Glutamatergic neuron (in vitro differentiated cells): ENCODE measurements around the gene WWOX. TPM values are rescaled to one million over a fixed set of nuclear protein-coding genes. Genes with fewer than 3 reads are reported as not detected.

Experiments used
- DNase-seq: peaks from one replicate; pipeline ENCODE4 v3.0.0; 2022
- H3K27ac Mint-ChIP-seq: one replicate; pipeline ENCODE4 v1.8.0; 2020; ENCODE audit warnings: mild to moderate bottlenecking, mixed read lengths, inconsistent platforms; ENCODE audit not compliant: unreplicated experiment
- H3K27me3 Mint-ChIP-seq: one replicate; pipeline ENCODE4 v1.8.0; 2020; ENCODE audit warnings: mild to moderate bottlenecking, moderate library complexity, mixed read lengths, inconsistent platforms; ENCODE audit not compliant: unreplicated experiment
- H3K36me3 Mint-ChIP-seq: one replicate; pipeline ENCODE4 v1.8.0; 2020; ENCODE audit warnings: mild to moderate bottlenecking, mixed read lengths, inconsistent platforms; ENCODE audit not compliant: unreplicated experiment
- H3K4me1 Mint-ChIP-seq: one replicate; pipeline ENCODE4 v1.8.0; 2020; ENCODE audit warnings: mild to moderate bottlenecking, low read depth, mixed read lengths, inconsistent platforms; ENCODE audit not compliant: unreplicated experiment
- H3K4me3 Mint-ChIP-seq: one replicate; pipeline ENCODE4 v1.8.0; 2020; ENCODE audit warnings: mild to moderate bottlenecking, mixed read lengths, inconsistent platforms; ENCODE audit not compliant: unreplicated experiment
- H3K9me3 Mint-ChIP-seq: one replicate; pipeline ENCODE4 v1.8.0; 2020; ENCODE audit warnings: mild to moderate bottlenecking, moderate library complexity, mixed read lengths, inconsistent platforms; ENCODE audit not compliant: unreplicated experiment
- total RNA-seq: library from RNA; stranded (reverse); fragmentation: NEBNext Ultra II Directional; extraction: Animal tissue kit (Norgen Biotek cat#: 25700); gene quantifications from one replicate; pipeline ENCODE4 v1.2.1, GENCODE V29; 2021; ENCODE audit not compliant: unreplicated experiment
- TF ChIP-seq, protein P1 (sequence below): fragments of 200-600 bp; sonication (generic); IDR thresholded peaks from one replicate; pipeline ENCODE4 v1.5.0; 2021; ENCODE audit not compliant: partially characterized antibody, unreplicated experiment

The WWOX gene
- total RNA-seq, 1 donor from 2014 or later = 10.3 TPM

DNA sequence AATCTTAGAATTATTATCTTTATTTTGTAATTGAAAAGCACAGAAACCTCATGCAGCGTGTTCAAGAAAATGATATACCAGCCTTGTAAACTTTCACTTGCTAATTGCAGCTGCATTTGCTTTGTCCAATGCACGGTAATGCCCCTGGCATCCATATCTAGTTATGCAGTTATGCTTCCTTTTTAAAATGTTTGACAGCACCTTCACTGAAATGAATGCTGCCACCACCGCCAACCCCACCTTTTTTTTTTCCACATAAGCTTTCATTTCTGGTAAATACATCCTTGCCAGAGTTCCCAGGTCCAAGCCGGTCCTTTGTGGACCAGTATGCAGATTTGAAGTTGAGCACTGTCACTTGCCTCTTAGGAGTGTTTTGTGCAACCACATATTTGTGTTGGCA is 338.8 kb downstream of the WWOX start:
- Mint-ChIP-seq H3K36me3 (no peaks in the 10 kb centered on the region), H3K4me1 (no peaks in the 10 kb centered on the region), H3K27me3 (no peaks in the 10 kb centered on the region), H3K9me3 (no peaks in the 10 kb centered on the region), H3K27ac (no peak overlapping the region), H3K4me3 (no peak overlapping the region)
- DNase-seq = no peak
- TF ChIP-seq, protein P1, sequence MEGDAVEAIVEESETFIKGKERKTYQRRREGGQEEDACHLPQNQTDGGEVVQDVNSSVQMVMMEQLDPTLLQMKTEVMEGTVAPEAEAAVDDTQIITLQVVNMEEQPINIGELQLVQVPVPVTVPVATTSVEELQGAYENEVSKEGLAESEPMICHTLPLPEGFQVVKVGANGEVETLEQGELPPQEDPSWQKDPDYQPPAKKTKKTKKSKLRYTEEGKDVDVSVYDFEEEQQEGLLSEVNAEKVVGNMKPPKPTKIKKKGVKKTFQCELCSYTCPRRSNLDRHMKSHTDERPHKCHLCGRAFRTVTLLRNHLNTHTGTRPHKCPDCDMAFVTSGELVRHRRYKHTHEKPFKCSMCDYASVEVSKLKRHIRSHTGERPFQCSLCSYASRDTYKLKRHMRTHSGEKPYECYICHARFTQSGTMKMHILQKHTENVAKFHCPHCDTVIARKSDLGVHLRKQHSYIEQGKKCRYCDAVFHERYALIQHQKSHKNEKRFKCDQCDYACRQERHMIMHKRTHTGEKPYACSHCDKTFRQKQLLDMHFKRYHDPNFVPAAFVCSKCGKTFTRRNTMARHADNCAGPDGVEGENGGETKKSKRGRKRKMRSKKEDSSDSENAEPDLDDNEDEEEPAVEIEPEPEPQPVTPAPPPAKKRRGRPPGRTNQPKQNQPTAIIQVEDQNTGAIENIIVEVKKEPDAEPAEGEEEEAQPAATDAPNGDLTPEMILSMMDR = no peak

DNA sequence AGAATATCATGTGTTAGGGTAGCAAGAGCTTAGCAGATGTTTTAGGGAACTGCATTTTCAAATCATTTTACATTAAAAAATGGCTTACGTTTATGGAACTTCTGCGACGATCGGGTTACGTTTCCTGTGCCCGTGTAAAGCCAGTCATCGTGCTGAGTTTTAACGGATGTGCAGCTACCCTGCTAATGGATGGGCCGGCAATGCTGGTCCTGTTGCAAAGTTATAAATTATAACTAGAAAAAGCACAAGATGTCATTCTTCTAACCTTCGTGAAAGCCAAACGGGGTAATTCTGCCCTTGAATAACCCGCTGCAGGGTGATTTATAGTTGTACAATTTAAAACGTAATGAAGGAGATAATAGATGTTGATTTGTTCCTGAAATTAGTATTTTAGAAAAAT is 339.2 kb downstream of the WWOX start:
- no peaks in the 10 kb centered on the region for H3K36me3 Mint-ChIP-seq
- no peaks in the 10 kb centered on the region for H3K27me3 Mint-ChIP-seq
- no peak overlapping the region for H3K4me3 Mint-ChIP-seq
- H3K9me3 Mint-ChIP-seq = no peaks in the 10 kb centered on the region
- no peak overlapping the region for H3K27ac Mint-ChIP-seq
- TF ChIP-seq, protein P1 = no peak
- no peaks in the 10 kb centered on the region for H3K4me1 Mint-ChIP-seq
- no peak for DNase-seq

DNA sequence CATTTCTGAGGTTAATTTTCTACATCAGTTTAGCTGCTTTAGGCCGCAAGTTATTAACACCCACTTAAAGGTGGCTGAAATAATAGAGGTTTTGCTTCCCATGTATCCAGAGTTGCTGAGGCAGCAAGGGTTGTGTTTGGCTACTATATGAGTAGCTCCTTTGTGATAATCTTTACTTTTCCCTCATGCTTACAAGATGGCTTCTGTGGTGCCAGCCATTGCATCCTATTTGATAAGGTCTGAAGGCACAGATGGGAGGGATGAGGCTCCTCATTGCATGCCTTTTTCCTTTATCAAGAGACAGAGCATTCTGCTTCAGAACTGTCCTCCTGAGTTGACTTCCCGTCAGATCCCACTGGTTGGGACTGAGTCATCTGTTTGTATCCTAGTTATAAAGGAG is 340.2 kb downstream of the WWOX start:
- no peak for DNase-seq
- H3K27ac Mint-ChIP-seq = no peak overlapping the region

DNA sequence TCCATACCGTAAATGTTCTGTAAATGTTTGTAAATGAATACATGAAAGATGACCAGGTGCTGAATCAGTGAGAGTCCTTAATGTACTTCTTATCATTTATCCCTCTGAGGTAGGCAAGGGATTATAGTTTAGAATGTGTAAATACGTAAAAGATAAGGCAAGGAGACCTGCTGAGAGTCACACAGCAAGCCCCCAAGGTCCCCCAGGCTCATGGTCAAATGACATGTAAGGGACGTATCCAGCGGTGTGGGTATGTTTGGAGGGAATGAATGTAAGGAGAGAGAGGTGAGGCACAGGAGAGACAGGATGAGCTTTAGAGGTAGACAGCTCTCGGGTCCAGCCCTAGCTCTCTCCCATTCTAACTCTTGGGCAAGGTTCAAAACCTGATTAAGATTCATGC is 341.8 kb downstream of the WWOX start:
- Mint-ChIP-seq H3K27ac (no peak overlapping the region), H3K9me3 (peaks cover 2% of the 10 kb centered on the region), H3K4me3 (no peak overlapping the region), H3K4me1 (no peaks in the 10 kb centered on the region), H3K27me3 (no peaks in the 10 kb centered on the region), H3K36me3 (no peaks in the 10 kb centered on the region)
- no peak for DNase-seq
- TF ChIP-seq, protein P1 = no peak

More for the DNA sequence above, 340.2 kb downstream of the WWOX start:
- H3K9me3 Mint-ChIP-seq = peaks cover 2% of the 10 kb centered on the region
- H3K36me3 Mint-ChIP-seq = no peaks in the 10 kb centered on the region
- no peak overlapping the region for H3K4me3 Mint-ChIP-seq
- no peaks in the 10 kb centered on the region for H3K4me1 Mint-ChIP-seq
- TF ChIP-seq, protein P1 = no peak
- no peaks in the 10 kb centered on the region for H3K27me3 Mint-ChIP-seq

DNA sequence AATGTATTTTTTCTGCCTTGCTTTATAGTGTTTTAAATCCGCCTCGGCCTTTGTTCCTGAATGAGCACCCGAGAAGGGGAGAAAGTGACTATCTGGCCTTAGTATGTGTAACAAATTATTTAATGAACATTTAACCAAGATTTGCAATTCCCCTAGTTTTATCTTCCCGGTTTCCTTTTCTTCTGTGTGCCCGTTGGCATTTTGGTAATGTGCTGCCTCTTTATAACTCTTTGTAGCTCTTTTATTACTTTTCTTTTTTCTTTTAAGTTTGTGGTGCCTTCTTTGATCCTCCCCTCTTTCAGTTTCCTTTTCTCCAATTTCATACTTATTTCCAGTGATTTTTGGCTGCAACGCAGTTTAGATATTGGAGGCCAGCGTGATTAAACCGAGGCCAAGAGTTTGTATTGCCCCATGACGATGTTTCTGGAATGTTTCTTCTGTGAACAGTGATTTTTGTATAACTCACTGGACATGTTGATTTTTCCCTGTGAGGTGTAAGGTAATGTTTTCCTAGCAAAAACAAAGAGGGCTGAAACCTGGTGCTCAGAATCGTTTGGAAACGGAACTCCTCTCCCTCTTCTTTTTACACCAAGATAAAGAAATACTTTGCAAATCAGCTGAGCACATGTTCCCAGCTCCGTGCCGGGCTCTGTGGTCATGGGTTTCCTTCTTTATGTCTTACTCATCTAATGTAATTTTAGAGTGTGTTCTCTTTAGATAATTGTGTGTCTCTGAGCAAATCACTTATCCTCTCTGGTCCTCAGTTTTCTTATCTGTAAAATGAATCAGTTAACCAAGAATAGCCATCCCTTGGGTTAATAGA is 344.3 kb downstream of the WWOX start:
- DNase-seq = no peak
- TF ChIP-seq, protein P1 = no peak
- Mint-ChIP-seq H3K27ac (no peak overlapping the region), H3K4me3 (no peak overlapping the region), H3K9me3 (peaks cover 2% of the 10 kb centered on the region), H3K4me1 (no peaks in the 10 kb centered on the region), H3K36me3 (no peaks in the 10 kb centered on the region), H3K27me3 (no peaks in the 10 kb centered on the region)
